Suppressor macrophage treated with lipopolysaccharide for 4 hours (primary cell): ENCODE results near the gene ING3.
"Not testable (repeated sequence)": the region's sequence is repeated elsewhere in the genome, so short reads cannot be mapped to it uniquely, and the experiment has no call there.

ENCODE experiments used
- DNase-seq: peaks from one replicate; pipeline ENCODE4 v3.0.0-alpha.2; 2020

The ING3 gene

DNA sequence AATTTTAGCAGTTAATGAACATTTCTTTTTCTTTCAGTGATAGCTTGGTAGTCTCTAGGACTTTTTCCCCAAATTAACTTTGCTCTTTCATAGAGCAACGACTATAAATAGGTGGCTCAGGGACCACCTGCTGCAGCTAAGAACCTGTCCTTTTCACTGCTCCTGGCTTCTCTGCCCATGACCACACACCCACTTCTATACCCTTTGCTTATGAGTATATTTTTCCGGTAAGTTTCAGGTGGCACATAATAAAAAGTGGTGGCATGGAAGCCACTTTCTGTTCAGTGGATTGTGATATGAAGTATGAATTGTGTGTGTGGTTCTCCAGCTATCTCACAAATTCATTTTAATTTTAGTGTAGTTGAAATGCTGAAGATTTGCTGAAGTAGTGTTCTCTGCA, 1.2 kb downstream of the ING3 start:
- no peak for DNase-seq

DNA sequence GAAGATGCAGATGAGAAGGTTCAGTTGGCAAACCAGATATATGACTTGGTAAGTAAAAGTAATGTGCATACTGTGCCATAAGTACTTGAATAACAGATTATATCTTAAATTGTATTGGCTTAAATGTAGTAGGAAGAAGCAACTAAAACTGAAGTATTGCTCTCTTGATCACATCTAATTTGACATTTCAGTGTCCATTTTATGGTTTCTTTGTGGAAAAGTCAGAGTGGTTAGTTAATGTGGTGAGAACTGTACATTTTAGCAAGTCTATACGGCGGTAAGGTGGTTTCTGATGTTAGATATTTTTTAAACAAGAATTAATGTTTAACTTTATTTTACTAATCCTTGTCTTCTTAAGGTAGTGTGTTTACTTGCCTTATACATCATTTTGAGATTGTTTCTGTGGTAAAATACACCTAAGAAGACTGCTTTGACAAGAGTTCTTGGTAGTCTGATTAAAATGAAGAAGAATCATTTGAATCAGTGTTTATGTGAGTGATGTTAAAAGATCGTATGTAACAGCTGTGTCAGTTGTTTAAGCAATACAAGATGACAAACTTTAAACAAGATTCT, 5.1 kb downstream of the ING3 start:
- no peak for DNase-seq

DNA sequence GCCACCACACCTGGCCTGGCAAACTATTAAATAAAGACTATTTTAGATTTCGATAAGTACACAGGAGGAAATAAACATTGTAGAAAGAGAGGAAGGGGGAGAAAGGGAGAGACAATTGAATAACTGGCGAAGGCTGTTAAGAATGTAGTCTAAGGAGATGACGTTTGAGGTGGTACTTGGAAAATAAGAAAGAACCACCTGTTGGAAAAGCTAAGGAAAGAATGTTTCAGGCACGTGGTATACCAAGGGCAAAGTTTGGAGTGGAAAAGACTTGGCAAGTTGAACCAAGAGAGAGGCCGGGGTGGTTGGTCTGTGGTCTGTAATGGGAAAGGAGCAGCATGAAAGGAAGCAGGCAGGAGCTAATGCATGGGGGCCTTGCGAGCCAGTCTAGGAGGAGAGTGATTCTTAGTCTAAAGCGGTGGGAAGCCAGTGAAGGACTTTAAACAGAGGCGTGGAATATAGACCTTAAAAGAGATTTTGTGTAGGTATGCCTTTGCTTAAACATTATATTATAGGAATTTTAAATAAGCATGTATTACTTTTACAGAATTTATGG, 9.4 kb downstream of the ING3 start:
- DNase-seq = no peak

DNA sequence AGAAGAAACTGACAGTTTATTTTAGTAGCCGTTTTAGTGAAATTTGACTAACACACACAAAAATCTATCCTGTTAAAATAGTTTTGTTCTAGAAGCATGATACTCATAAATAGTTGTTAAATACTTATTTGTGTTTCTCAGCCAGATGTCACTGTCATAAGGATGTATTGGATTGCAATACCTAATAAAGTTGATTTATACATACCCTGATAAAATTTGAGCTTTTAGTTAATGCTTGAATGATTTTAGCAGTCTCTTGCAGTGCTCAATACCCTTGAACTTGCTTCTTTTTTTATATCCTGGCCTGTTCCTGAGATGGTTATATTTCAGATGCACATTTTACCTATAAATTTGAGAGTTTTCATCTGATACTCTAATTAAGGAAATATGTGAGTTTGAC, 10.1 kb downstream of the ING3 start:
- DNase-seq = no peak

DNA sequence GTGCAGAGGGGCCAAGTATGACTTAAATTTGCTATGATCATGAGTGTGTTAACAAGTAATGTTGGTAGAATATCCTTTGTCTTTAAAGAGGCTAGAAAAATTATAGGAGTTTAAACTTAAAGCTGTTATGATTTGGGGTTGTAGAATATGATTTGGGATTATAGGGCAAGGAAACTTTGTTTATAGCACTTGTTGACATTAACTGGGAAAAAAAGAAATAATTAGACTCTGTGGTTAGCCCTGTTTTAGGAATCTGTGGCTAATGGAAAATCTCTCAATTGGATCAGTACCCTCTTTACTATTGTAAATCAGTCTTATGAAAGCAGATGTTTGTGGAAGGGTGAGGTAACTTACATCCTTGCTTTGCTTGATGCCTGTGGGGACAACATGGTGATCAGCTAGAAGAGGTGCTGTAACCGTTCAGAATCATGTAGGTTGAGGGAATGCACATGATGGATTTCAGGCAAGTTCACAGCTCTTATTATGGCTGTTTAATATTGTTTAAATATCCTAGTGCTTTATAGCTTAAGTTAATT, 11.1 kb downstream of the ING3 start:
- DNase-seq = no peak

DNA sequence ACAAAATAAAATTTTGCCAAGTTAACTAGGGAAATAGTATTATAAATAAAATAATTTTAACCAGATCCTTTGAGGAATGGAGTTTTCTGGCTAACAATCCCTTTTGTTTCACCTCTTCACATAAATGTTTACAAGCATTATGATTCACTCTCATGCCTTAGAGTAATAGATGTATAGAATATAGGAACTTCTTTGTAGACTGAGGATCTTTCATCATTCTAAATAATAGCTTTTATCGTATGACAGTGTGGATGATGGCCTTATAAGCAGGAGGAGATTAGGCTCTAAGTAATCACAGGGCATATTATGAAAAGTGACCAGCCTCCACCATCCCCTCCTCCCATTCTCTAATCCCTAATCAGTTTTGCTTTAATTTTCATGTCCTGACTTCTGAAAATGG, 13.5 kb downstream of the ING3 start:
- no peak for DNase-seq

DNA sequence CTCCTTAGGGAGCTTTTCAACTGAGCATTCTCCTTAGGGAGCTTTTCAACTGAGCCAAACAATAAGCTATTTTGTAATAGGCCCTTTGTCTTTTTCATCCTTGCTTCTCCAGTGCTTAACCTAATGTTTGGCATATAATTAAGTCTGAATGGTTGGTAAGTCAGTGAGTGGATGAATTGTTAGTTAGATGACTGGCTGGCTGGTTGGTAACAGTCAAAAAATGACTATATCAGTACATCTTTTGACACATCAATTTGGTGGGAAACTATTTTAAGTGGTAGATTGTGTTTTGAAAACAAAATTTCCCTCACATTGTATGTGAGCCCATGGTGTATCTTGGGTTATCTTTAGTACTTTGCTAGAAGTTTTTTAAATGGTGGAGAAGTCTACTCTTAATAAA, 16.4 kb downstream of the ING3 start:
- no peak for DNase-seq

DNA sequence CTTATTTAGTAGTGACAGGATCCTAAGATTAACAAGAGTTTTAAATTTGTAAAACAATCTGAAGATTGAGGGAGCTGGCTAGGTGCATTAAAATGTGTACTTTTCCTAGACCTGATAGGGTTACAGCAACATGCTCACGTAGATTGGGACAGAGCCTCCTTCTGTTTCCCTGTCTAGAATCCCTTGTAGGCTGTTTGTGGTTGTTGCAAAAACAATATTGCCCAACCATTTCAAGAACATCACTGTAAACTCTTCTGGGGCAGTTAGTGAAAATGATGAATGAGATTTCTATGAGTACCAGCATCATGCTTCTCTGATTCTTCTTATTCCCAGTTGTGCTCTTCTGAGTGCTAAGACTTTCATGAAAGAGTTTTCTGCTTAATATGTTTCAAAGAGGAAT, 23.3 kb downstream of the ING3 start:
- no peak for DNase-seq

DNA sequence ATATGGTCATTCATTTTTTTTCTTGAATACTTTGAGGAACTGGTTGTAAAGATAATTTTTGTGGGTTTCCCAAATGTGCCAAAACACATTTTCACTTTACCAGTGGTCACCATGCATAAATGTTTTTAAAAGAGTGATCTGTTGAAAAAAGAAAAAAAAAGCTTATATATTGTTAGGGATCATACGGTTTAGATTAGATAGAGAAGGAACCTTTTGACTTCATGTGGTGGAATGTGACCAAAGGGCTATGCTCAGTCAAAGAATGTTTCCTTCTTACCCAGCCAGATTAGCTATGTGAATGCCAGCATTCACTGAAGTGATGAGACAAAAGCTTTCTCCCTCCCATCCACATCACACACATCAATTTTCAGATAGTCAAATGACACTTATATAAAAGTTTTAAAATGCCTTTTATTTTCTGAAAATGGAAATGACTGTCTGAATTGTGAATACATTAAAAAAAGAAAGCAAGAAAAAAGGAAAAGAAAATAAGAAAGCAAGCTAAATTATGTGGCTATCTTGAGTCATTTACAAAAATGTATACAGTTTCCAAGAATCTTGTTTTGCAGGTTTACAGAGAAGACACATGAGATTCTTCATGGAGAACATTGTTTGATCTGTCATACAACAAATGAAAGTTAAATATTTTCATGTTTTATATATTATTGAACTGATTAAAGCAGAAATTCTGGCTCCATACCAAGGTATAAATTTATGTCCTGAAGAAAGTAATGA, 29.4 kb downstream of the ING3 start:
- DNase-seq = no peak

DNA sequence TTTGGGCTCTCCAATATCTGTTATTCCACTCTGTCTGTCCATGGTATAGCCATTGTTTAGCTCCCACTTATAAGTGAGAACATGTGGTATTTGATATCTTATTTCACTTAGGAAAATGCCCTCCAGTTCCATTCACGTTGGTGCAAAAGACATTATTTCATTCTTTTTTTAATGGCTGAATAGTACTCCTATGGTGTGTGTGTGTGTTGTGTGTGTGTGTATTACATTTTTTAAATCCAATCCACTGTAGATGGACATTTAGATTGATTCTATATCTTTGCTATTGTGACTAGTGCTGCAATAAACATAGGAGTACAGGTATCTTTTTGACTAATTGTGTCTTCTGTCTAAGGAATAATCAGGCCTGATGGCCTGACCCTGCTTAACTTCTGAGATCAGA, 30.5 kb downstream of the ING3 start:
- no peak for DNase-seq

DNA sequence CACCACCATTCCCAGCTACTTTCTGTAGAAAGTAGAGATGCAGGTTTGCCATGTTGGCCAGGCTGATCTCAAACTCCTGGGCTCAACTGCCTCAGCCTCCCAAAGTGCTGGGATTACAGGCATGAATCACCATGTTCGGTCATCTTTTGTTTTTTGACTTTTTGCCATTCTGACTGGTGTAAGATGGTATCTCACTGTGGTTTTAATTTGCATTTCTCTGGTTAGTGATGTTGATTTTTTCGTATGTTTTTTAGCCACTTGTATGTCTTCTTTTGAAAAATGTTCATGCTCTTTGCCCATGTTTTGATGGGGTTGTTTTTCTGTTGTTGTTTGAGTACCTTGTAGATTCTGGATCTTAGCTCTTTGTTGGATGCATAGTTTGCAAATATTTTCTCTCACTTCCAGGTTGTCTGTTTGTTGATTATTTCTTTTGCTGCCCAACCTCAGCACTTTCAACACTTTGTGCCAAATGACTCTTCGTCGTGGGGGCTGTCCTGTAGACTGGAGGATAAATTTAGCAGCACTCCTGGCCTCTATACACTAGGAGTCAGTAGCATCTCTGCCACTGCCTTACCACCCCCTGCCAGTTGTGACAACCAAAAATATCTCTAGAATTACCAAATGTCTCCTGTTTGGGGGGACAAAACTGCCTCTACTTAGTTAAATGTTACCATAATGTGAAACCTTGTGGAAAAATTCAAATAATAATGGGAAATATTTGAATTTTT, 31.5 kb downstream of the ING3 start:
- DNase-seq = no peak

DNA sequence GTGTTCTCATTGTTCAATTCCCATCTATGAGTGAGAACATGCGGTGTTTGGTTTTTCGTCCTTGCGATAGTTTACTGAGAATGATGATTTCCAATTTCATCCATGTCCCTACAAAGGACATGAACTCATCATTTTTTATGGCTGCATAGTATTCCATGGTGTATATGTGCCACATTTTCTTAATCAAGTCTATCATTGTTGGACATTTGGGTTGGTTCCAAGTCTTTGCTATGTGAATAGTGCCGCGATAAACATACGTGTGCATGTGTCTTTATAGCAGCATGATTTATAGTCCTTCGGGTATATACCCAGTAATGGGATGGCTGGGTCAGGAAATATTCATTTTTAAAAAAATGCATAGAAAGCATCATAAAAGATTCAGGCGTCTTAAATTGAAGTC, 33.0 kb downstream of the ING3 start:
- not testable (repeated sequence) for DNase-seq

DNA sequence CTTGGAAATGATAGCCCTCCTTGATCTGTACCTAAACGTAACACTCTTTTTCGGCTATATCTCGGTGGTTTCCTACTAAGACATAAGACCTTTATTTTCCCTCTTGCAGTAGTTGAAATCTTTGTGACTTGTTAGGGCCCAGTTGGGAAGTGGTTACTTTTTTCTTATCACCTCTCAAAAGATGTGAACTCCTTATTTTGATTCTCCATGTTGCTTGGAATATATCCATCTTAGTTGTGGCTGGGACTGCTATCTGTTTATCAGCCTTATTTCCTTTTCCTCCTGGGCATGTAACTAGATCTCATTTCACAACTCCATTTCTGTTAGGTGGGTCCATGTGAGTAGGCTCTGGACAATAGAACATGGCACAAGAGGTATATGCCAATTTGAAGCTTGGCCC, 33.8 kb downstream of the ING3 start:
- DNase-seq = no peak

DNA sequence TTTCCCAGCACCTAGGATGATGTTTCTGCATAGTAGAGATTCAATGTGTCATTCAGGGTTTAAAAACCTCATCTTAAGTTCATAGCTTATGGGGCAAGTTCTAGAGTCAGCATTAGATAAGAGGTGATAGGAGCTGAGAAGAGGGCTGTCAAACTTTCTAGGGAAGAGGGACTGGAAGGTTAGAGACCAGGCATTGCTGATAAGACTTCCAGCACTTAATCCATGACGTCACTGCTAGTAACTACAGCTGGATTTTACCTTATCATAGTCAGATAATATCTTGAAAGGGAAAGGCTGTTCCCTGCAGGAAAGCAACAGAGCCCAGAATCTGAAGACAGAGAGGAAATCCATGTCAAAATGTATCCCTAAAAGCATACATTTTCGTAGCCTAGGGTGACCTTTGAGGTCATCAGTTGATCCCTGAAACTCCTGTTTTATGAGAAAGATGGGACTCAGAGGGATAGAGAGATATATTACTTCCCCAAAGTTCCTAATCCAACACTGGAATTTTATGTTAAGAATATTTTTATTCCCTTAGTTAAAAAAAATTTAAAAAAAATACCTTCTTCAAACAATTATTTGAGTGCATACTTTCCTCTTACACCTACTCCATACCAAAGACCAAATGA, 34.7 kb downstream of the ING3 start:
- DNase-seq = no peak

DNA sequence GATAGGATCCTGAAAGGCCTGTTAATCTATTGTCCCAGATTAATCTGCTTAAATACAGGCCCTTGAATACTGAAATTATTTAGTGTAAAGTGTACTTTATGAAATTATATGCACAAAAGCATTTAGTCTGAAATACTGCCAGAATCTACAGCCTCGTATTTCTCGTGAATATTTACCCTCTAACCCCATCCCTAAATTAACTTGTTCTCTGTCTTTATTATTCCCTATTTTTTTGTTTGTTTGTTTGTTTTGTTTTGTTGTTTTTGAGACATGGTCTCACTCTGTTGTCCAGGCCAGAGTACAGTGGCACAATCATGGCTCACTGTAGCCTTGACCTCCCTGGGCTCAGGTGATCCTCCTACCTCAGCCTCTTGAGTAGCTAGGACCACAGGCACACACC, 35.3 kb downstream of the ING3 start:
- DNase-seq = no peak

DNA sequence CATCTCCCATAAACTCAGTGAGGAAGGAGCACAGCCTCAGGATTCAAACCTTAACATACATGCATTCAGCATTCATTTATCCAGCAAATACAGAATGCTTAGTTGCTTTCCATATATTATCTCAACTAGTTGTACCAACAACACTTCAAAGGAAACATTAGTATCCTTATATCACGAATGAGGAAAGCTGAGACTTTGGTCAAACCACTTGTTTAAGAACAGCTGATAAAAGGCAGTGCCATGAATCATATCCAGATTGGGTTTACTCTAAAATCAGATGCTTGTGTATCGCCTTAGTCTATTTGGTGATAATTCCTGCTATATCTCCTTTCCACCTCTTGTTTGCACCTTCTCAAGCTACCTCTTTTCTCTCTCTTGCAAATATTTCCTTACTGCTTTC, 36.1 kb downstream of the ING3 start:
- DNase-seq = no peak

DNA sequence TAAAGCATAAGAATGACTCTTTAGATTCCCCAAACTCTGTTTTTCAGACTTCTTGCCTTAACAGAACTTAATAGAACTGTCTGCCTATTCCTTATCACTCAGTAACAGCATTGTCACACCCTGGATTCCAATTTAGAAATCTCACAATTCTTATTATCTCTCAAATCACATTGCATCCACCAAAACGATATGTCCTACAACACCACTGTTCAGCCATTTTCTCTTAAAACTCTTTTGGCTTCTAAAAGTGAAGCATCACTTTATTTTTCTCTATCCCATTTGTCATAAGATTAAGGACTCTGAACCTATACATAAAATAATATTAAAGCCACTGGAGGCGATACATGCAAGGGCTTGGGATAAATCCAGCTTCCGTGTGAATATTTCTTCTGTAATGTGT, 36.7 kb downstream of the ING3 start:
- no peak for DNase-seq

DNA sequence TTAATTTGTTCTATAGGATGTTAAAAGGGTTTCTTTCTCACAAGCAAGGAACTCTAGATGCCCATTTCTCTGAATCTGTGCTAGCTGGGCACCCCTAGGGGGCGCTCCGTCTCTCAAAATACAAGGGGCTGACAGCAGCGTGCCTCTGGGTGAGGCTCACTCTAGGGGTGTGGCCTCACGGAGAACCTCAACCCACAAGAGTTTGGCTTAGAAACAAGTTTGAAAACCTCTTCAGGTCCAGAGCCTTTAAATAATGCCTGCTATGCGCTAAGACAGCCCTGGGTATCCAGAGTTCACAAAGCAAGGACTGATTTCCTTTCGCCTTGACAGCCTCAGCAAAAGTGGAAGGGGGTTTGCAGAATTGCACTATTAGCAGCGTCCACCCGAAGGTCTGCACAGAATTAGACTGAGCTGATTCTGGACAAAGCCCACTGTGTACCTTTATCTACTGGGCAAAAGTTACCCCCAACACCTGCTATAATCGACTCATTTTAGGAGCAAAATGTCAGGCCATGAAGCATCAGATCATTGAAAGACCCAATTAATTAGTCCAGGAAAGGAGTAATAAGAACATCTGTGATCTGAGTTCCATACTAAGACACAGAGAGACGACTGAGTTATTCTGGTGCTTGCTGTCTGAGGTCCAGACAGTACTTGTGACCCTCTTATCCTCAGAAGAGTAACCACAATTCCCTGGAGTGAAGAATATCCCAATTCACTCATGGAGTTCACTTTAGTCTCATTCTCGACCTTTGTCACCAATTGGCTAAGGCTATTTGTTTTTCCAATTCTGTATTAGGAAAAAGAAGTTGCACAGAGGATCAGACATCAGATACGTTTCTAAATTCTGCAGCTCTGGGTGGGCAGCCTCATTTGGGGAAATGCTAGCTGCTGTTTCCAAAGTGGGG, 37.4 kb downstream of the ING3 start:
- DNase-seq = peak; percentile 92

DNA sequence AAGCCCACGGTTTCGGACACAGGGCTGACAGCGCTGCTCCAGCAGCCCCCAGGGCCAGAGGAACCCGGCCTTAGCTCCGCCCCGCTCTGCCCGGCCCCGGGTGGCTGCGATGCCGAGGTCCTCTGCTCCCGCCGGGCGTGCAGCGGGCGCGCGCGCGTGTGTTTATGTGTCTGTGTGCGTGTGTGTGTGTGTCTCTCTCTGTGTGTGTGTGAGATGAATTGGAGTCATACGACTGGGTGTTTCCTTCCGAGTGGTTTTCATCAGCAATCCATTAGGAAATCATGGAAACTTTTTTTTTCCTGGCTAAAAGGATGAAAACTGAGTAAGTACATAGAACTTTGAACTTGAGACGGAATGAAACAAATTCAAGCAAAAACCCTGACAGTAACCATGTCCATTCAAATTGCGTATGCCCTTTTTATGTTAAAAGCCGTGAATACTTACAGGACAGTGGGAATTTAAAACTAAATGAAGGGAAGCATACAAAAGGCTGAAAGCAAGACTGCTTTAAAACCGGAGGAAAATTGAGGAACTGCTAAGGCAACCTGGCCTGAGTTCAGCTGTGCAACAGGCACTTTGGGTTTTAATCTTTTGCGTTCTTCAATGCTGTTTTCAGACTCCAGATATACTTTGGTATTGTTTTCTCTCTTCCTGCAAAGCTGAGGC, 38.1 kb downstream of the ING3 start, which contains the start of gene CPED1:
Gene CPED1, plus strand, starts transcription at position 121 of the 666 bp plus-strand sequence. CDS start 911 bp downstream, outside the sequence.
- peak; percentile 80 for DNase-seq

DNA sequence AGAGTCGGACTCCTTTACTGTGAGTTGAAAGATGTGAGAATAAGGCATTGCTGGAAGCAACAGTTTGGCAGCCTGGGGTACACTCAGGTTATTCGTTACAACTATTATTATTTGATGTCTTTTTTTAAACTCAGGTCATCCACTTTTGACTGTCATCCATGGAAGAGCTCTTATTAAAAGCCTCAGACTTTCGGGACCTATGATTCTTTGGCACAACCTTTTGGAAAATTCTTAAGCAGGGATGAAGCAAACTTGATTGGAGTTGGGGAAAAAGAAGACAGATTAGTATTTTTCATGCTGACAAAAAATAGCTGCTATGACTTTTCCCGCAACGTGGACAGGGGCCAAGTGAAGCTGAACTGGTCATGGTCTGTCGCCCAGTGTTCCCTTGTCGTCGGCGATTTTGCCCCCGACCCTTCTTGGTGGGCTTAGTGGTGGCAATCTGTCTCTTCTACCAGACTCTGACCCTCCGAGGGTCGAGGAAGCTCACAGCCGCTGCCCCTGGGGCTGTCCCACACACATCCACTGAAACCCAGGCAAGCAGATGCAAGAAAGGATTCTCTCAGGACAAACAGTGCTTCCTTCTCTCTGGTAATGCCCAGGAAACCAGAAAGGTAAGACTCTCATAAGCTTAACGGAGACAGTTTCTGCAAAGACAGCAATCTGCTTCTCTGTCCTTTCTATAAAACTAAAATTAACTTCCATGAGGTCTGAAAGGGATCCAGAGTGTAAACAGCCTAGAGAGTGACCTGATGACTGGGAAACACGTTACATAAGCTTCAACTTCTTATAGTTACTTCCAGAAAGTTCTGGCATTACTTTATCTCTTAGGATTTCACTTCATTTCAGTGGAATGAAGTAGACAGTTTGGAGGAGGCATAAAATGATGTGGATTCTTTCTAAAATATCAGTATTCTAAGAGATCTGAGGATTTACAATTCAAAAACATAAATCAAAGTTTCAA, 39.0 kb downstream of the ING3 start:
- no peak for DNase-seq
